T-helper 1 cell treated with Interleukin-12 subunit alpha and Interleukin-12 subunit beta and Interleukin-4 antibody, amounts not matched to agents 30 μg/mL and 1 μg/mL, for 36 hours (primary cell): ENCODE measurements around the gene BEAN1.

Source experiments
- H3K27ac Mint-ChIP-seq: one replicate; pipeline ENCODE4 v1.8.0; 2021; ENCODE audit warnings: mild to moderate bottlenecking, mixed read lengths
- H3K27me3 Mint-ChIP-seq: one replicate; pipeline ENCODE4 v1.8.0; 2021; ENCODE audit warnings: low read depth, mixed read lengths
- H3K36me3 Mint-ChIP-seq: one replicate; pipeline ENCODE4 v1.8.0; 2021; ENCODE audit warnings: low read depth, mixed read lengths
- H3K4me1 Mint-ChIP-seq: one replicate; pipeline ENCODE4 v1.8.0; 2021; ENCODE audit warnings: low read depth, mixed read lengths
- H3K4me3 Mint-ChIP-seq: one replicate; pipeline ENCODE4 v1.8.0; 2021; ENCODE audit warnings: mild to moderate bottlenecking, moderate library complexity, mixed read lengths
- H3K9me3 Mint-ChIP-seq: one replicate; pipeline ENCODE4 v1.8.0; 2021; ENCODE audit warnings: mixed read lengths

BEAN1 gene

GRCh38 chr16:66484453-66485213 lies 57.5 kb downstream of the BEAN1 start:
- H3K27ac Mint-ChIP-seq: no peak overlapping the region
- H3K4me1 Mint-ChIP-seq: peaks cover 25% of the 10 kb centered on the region

GRCh38 chr16:66485376-66485775 lies 58.3 kb downstream of the BEAN1 start:
- H3K4me1 Mint-ChIP-seq: peaks cover 25% of the 10 kb centered on the region
- no peak overlapping the region for H3K4me3 Mint-ChIP-seq
- no peaks in the 10 kb centered on the region for H3K36me3 Mint-ChIP-seq
- peak overlapping the region; percentile 4 for H3K27ac Mint-ChIP-seq
- no peaks in the 10 kb centered on the region for H3K9me3 Mint-ChIP-seq
- H3K27me3 Mint-ChIP-seq: no peaks in the 10 kb centered on the region

More at GRCh38 chr16:66484453-66485213, 57.5 kb downstream of the BEAN1 start:
- Mint-ChIP-seq H3K4me3 (no peak overlapping the region), H3K9me3 (no peaks in the 10 kb centered on the region), H3K36me3 (no peaks in the 10 kb centered on the region), H3K27me3 (no peaks in the 10 kb centered on the region)

GRCh38 chr16:66486199-66486772 lies 59.2 kb downstream of the BEAN1 start:
- no peaks in the 10 kb centered on the region for H3K9me3 Mint-ChIP-seq
- H3K36me3 Mint-ChIP-seq: no peaks in the 10 kb centered on the region
- H3K4me1 Mint-ChIP-seq: peaks cover 32% of the 10 kb centered on the region
- H3K27me3 Mint-ChIP-seq: no peaks in the 10 kb centered on the region
- H3K27ac Mint-ChIP-seq: no peak overlapping the region
- H3K4me3 Mint-ChIP-seq: no peak overlapping the region

DNA sequence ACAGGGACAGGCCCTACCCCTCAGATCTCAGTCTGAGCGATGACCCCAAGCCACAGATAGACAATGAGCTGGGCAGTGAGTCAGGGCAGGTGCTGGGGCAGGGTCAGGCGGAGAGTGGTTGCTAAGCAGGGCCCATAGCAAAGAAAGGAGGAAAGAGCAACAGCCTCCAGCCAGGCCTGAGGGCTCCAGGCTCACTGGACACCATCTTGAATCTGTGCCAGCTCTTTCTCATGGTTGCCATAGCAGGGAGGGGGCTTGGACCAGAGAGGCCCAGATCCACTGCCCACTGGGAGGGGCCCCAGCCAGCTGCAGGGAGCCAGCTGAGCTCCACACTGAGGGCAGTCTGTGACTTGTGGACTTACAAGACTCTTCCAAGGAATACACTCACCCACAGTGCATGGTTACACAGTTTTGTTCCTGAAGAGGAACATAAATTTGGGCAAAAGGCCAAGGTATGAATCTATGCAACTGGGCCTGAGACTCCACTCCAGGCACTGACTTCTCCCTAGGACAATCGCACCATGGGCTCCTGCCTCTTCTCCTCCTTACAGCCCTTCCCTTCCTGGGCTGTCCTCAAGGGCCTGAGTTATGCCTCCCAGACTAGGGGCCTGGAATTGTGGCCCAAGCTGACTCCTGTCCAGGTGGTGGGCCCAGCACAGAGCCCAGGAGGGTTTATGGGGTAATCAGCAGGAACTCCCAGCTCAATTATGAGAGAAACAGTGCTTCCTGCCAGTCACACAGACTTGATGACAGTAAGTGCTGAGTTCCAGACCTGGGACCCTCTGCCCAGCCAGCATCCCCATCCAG lies 59.9 kb downstream of the BEAN1 start:
- Mint-ChIP-seq H3K4me3 (no peak overlapping the region), H3K36me3 (no peaks in the 10 kb centered on the region), H3K4me1 (peaks cover 34% of the 10 kb centered on the region), H3K9me3 (no peaks in the 10 kb centered on the region), H3K27ac (no peak overlapping the region), H3K27me3 (no peaks in the 10 kb centered on the region)

GRCh38 chr16:66487580-66488275 lies 60.6 kb downstream of the BEAN1 start:
- Mint-ChIP-seq H3K27me3 (no peaks in the 10 kb centered on the region), H3K36me3 (no peaks in the 10 kb centered on the region), H3K9me3 (no peaks in the 10 kb centered on the region), H3K4me1 (peaks cover 33% of the 10 kb centered on the region), H3K4me3 (no peak overlapping the region), H3K27ac (peak overlapping the region; percentile 7)

GRCh38 chr16:66488505-66488904 lies 61.4 kb downstream of the BEAN1 start:
- Mint-ChIP-seq H3K27ac (no peak overlapping the region), H3K4me3 (no peak overlapping the region), H3K36me3 (no peaks in the 10 kb centered on the region), H3K4me1 (peaks cover 25% of the 10 kb centered on the region), H3K27me3 (no peaks in the 10 kb centered on the region), H3K9me3 (no peaks in the 10 kb centered on the region)

- peaks cover 16% of the 10 kb centered on the region for H3K4me1 Mint-ChIP-seq
- H3K4me3 Mint-ChIP-seq: no peak overlapping the region
- H3K27me3 Mint-ChIP-seq: no peaks in the 10 kb centered on the region
- H3K27ac Mint-ChIP-seq: no peak overlapping the region
- H3K36me3 Mint-ChIP-seq: no peaks in the 10 kb centered on the region
- H3K9me3 Mint-ChIP-seq: no peaks in the 10 kb centered on the region
Measured at GRCh38 chr16:66489385-66489784, 62.3 kb downstream of the BEAN1 start.

GRCh38 chr16:66489818-66490217 lies 62.7 kb downstream of the BEAN1 start:
- no peaks in the 10 kb centered on the region for H3K27me3 Mint-ChIP-seq
- H3K36me3 Mint-ChIP-seq: no peaks in the 10 kb centered on the region
- no peaks in the 10 kb centered on the region for H3K9me3 Mint-ChIP-seq
- no peak overlapping the region for H3K4me3 Mint-ChIP-seq
- H3K4me1 Mint-ChIP-seq: peaks cover 14% of the 10 kb centered on the region
- no peak overlapping the region for H3K27ac Mint-ChIP-seq

DNA sequence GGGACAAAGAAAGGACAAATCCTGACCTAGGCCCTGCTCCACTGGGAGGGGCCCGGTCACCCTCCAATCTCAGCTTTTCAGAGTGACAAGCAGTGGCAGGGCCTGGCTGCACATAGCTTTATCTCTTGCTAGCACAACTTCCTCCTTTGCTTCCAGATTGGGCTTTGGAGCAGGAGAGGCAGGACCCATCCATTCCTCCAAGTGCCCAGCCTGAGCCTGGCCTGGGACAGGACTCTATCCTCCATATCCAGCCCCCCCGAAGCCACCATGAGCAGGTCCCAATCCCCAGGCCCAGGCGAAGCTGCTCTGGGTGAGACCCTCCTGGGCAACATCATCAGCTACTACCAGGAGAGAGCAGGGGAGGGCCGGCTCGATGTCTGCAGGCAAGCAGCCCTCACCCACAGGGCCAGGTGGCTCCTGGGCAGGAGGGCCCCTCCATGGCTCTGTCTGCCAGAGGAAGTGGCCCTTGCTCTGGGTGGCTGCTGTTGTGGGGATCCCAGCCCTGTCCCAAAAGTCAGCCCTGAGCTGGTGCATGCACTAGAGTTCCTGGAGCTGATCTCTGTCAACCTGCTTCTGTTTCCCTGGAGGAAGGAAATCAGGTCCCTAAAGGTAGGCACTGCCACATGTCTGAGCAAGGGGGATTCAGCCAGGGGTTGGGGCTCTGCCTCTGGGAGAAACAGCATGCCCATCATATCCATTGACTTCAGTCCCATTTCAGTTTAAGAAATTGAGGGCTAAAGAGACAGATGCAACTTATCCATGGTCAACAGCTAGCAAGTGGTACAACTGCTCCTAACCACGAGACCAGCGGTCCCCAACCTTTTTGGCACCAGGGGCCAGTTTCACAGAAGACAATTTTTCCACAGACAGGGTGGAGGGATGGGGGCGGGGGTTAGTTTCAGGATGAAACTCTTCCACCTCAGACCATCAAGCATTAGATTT lies 64.0 kb downstream of the BEAN1 start:
- no peaks in the 10 kb centered on the region for H3K9me3 Mint-ChIP-seq
- H3K27me3 Mint-ChIP-seq: no peaks in the 10 kb centered on the region
- no peak overlapping the region for H3K27ac Mint-ChIP-seq
- H3K36me3 Mint-ChIP-seq: no peaks in the 10 kb centered on the region
- peaks cover 10% of the 10 kb centered on the region for H3K4me1 Mint-ChIP-seq
- H3K4me3 Mint-ChIP-seq: no peak overlapping the region

GRCh38 chr16:66491716-66492064 lies 64.6 kb downstream of the BEAN1 start:
- H3K4me3 Mint-ChIP-seq: no peak overlapping the region
- H3K4me1 Mint-ChIP-seq: peaks cover 10% of the 10 kb centered on the region
- H3K27ac Mint-ChIP-seq: no peak overlapping the region
- no peaks in the 10 kb centered on the region for H3K36me3 Mint-ChIP-seq
- no peaks in the 10 kb centered on the region for H3K9me3 Mint-ChIP-seq
- no peaks in the 10 kb centered on the region for H3K27me3 Mint-ChIP-seq

- no peaks in the 10 kb centered on the region for H3K36me3 Mint-ChIP-seq
- H3K9me3 Mint-ChIP-seq: no peaks in the 10 kb centered on the region
- peaks cover 10% of the 10 kb centered on the region for H3K27me3 Mint-ChIP-seq
- peaks cover 11% of the 10 kb centered on the region for H3K4me1 Mint-ChIP-seq
- H3K27ac Mint-ChIP-seq: no peak overlapping the region
- no peak overlapping the region for H3K4me3 Mint-ChIP-seq
Measured at GRCh38 chr16:66493490-66494401, 66.7 kb downstream of the BEAN1 start.

DNA sequence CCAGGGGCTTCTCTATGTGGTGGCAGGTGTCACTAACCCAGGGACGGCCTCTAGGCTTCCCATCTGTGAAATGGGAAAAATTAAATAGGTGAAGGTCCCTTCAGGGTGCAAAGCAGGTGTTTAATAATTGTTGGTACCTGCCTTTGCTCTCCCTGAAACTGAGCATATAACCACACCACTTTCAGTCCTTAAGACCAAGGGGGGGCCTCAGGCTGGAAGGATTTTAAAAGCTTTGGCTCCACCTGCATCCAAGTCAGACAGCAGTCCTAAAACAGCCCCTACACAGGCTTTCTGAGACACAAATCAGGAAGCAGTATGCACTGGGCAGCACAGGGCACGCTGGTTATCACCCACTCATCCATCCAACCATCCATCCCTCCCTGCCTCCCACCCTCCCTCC lies 67.8 kb downstream of the BEAN1 start:
- H3K9me3 Mint-ChIP-seq: no peaks in the 10 kb centered on the region
- H3K27ac Mint-ChIP-seq: no peak overlapping the region
- H3K4me1 Mint-ChIP-seq: peaks cover 11% of the 10 kb centered on the region
- peaks cover 2% of the 10 kb centered on the region for H3K36me3 Mint-ChIP-seq
- H3K4me3 Mint-ChIP-seq: no peak overlapping the region
- peaks cover 16% of the 10 kb centered on the region for H3K27me3 Mint-ChIP-seq

DNA sequence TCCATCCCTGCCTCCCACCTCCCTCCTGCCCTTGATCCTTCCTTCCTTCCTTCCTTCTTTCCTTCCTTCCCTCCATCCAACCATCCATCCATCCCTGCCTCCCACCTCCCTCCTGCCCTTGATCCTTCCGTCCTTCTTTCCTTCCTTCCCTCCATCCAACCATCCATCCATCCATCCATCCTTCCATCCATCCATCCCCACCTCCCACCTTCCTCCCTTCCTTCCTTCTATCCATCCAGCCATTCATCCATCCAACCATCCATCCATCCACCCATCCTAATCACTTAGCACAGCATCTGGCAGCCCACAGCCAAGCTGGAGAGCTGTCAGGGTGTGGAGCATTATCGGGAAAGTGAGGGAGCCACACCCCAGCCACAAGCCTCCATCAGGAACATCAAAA lies 68.3 kb downstream of the BEAN1 start:
- Mint-ChIP-seq H3K27me3 (peaks cover 16% of the 10 kb centered on the region), H3K9me3 (no peaks in the 10 kb centered on the region), H3K4me3 (no peak overlapping the region), H3K4me1 (peaks cover 11% of the 10 kb centered on the region), H3K27ac (no peak overlapping the region), H3K36me3 (peaks cover 2% of the 10 kb centered on the region)
